Large intestine (tissue), 3 donors: Measurements from ENCODE around the gene APBB2. TPM values are rescaled to one million over a fixed set of nuclear protein-coding genes. Genes with fewer than 3 reads are reported as not detected.

ENCODE experiments used
- DNase-seq, 2 donors: peaks; one replicate each; pipeline versions ENCODE4 v3.0.0 to v3.0.0-alpha.2; 2013
- H3K27ac ChIP-seq: one replicate; pipeline ENCODE4 v1.5.1; 2013; ENCODE audit warnings: low read length
- H3K27me3 ChIP-seq: 2 replicates; pipeline ENCODE4 v1.6.1; 2013; ENCODE audit warnings: low read length; ENCODE audit not compliant: control insufficient read depth, insufficient read depth
- H3K36me3 ChIP-seq: 2 replicates; pipeline ENCODE4 v1.6.1; 2013; ENCODE audit warnings: low read length; ENCODE audit not compliant: control insufficient read depth, insufficient read depth
- H3K4me1 ChIP-seq: one replicate; pipeline ENCODE4 v1.6.1; 2013; ENCODE audit warnings: low read length; ENCODE audit not compliant: control insufficient read depth, insufficient read depth
- H3K4me3 ChIP-seq: one replicate; pipeline ENCODE4 v1.5.1; 2013; ENCODE audit warnings: low read length
- H3K9me3 ChIP-seq: one replicate; pipeline ENCODE4 v1.6.1; 2013; ENCODE audit warnings: mild to moderate bottlenecking, low read depth, low read length, moderate library complexity; ENCODE audit not compliant: control insufficient read depth
- WGBS: methylation state at CpG from one replicate; pipeline ENCODE4 v1.1.5; 2013; ENCODE audit warnings: low lambda C conversion rate; ENCODE audit not compliant: insufficient coverage; 5-methylcytosine and 5-hydroxymethylcytosine counted together
- polyA plus RNA-seq: library from polyadenylated mRNA; unstranded; fragments of 120-200 nt; gene quantifications from one replicate; pipeline ENCODE4 v1.2.1, GENCODE V29; 2013

APBB2 gene
- polyA plus RNA-seq, 1 donor = 26.6 TPM

DNA sequence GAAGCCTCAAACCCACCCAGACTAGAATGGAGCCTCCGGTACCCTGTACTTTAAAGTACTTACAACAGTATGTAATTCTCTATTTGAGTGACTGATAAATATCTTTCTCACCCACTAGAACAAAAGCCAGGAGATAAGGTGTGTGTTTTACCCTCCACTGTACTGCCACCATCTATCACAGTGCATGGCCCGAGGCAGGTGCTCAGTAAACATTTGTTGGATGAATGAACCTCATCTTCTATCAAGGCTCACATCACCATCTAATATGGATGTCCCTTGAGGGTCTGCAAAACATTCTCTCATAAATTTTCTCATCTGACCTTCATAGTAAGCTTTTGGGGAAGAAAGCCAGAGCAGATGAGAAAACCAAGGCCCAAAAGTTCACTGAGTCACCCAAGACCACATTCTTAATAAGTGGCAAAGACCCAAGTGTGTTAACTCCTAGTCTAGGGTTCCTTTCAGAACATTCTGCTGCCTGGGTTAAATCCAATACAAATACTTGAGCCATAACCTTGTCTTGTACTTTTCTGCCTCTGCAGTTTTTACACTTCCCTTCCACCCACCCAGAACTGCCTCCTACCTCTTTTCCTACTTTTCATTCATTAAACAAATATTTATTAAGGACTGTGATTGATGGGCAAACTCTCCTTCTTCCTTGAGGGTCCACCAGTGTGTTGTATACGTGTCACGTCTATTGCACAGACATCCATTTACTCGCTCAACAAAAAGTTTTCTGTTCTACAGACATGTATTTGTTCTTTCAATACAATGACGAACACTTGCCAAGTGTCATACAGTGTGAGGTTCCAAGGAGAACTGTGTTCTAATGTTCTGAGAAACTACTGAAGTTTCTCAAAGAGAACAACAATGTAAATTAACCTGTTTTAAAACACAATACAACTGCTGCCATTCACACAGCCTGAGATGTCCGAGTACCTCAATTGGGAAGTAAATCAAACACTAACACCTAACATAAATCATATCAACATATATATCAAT, 35.7 kb downstream of the APBB2 start:
- no peak for DNase-seq
- WGBS = no CpG with 5 or more reads among the region's 7 CpGs
- peaks cover 8% of the 10 kb centered on the region for H3K4me1 ChIP-seq
- H3K36me3 ChIP-seq = no peaks in the 10 kb centered on the region
- no peaks in the 10 kb centered on the region for H3K9me3 ChIP-seq
- no peak overlapping the region for H3K4me3 ChIP-seq
- H3K27me3 ChIP-seq = no peaks in the 10 kb centered on the region
- H3K27ac ChIP-seq = no peak overlapping the region

DNA sequence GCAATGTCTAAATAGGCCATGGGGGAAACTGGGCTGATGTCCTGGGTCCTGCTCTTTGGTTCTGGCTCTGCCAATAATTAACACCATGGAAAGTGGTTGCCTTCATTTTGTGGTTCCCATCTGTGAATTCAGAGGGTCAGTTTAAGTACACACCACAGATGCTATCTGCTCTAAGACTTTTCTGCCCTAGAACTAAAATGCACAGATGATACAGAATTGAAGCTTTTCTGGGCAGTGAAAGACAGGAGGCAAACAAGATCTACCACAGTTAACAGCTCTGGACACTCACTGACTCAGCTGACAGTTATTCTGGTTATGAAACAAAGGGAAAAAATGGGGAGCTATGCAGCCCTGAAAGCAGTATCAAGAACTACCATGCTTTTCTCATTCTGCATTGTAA, 37.3 kb downstream of the APBB2 start:
- H3K27ac ChIP-seq = no peak overlapping the region
- no peak for DNase-seq
- H3K27me3 ChIP-seq = no peaks in the 10 kb centered on the region
- H3K4me1 ChIP-seq = peaks cover 16% of the 10 kb centered on the region
- H3K9me3 ChIP-seq = no peaks in the 10 kb centered on the region
- H3K4me3 ChIP-seq = no peak overlapping the region
- no peaks in the 10 kb centered on the region for H3K36me3 ChIP-seq

DNA sequence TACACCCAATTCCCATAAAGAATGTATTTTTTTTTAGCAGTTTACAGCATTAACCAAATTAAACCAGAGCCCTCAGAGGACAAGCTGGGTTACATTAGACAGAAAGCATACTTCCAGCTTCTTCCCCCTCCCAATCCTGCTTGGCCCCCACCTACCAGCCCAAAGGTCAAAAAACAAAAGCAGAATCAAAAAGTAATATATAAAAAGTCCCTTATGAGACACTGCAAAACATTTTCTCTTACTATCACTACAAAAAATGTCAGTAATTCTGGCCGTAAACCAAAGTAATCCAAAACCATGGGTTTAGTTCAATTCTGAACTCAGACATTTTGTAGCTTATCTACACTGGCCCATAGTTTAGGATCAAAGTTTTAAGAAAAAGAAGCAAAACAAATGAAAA, 38.0 kb downstream of the APBB2 start:
- no peak overlapping the region for H3K4me3 ChIP-seq
- no peaks in the 10 kb centered on the region for H3K9me3 ChIP-seq
- DNase-seq = no peak
- WGBS = 100% methylated on average over 1 of the region's 1 CpG
- H3K27me3 ChIP-seq = no peaks in the 10 kb centered on the region
- no peaks in the 10 kb centered on the region for H3K36me3 ChIP-seq
- H3K27ac ChIP-seq = no peak overlapping the region
- H3K4me1 ChIP-seq = peaks cover 17% of the 10 kb centered on the region

DNA sequence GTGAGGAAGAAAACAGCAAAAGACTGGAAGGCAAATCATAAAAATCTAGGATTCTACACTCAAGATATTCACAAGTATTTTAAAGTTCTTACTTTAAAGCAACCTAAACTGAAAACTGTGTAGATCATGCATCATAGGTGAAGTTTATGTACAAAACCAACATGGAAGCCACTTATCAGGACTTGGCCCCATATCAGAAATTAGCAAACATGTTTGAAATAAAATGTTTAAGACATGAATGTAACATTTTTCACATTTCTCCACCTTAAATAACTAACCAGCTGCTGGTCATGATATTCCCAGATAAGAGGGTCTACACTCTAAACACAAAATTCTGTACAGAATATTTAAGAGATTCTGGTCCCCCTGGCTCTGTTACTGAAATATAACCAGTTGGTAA, 38.5 kb downstream of the APBB2 start:
- no peak overlapping the region for H3K27ac ChIP-seq
- H3K27me3 ChIP-seq = no peaks in the 10 kb centered on the region
- no peaks in the 10 kb centered on the region for H3K36me3 ChIP-seq
- peaks cover 17% of the 10 kb centered on the region for H3K4me1 ChIP-seq
- no peak overlapping the region for H3K4me3 ChIP-seq
- no peak for DNase-seq
- no peaks in the 10 kb centered on the region for H3K9me3 ChIP-seq

DNA sequence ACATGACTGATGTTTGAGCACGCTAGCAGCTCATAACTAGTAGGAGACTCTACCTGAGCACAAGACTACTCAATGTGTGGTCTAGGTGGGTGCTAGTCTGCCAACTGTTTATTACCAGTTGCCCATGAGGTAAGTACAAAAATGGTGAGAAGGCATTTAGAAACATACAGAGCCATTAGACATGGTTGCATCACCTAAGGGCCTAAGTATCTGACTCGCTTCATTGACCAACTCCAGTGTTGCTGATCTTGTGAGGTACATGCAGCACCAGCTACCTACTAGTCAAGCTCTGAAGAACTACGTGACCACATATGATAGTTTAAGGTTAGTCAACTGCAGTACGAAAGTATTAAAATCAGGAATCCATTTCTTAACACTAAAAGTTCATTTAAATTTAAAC, 39.9 kb downstream of the APBB2 start:
- Histone ChIP-seq H3K4me3 (no peak overlapping the region), H3K27ac (no peak overlapping the region), H3K27me3 (no peaks in the 10 kb centered on the region), H3K36me3 (no peaks in the 10 kb centered on the region), H3K4me1 (peaks cover 17% of the 10 kb centered on the region), H3K9me3 (no peaks in the 10 kb centered on the region)
- WGBS = no CpG with 5 or more reads among the region's 4 CpGs
- DNase-seq = no peak

DNA sequence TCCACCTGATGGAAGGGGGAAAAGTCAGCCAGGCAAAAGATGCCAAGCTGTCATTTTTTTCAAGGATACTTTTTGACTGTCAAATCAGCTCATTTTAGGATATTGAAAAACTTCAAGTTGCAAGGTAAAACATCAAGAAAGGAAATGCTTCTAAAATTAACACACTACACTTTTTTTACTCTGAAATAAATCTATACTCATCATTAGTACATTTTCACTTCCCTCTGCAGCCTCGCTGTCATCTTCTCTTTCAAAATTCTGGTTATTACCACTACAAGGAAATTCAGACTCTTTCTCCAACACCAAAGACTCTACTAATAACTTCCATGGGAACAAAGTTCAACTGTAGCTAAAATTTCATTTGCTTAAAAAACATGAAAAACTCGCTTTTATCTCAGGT, 41.6 kb downstream of the APBB2 start:
- 20% methylated on average over 2 of the region's 2 CpGs for WGBS
- Histone ChIP-seq H3K36me3 (no peaks in the 10 kb centered on the region), H3K4me3 (no peak overlapping the region), H3K9me3 (no peaks in the 10 kb centered on the region), H3K4me1 (peaks cover 17% of the 10 kb centered on the region), H3K27ac (no peak overlapping the region), H3K27me3 (no peaks in the 10 kb centered on the region)
- no peak for DNase-seq

- Histone ChIP-seq H3K36me3 (no peaks in the 10 kb centered on the region), H3K27me3 (no peaks in the 10 kb centered on the region), H3K27ac (no peak overlapping the region), H3K4me3 (no peak overlapping the region), H3K4me1 (peaks cover 19% of the 10 kb centered on the region), H3K9me3 (no peaks in the 10 kb centered on the region)
- DNase-seq = no peak
- WGBS = 78% methylated on average over 3 of the region's 4 CpGs
Measured at GRCh38 chr4:41169256-41169800, 45.0 kb downstream of the APBB2 start.

DNA sequence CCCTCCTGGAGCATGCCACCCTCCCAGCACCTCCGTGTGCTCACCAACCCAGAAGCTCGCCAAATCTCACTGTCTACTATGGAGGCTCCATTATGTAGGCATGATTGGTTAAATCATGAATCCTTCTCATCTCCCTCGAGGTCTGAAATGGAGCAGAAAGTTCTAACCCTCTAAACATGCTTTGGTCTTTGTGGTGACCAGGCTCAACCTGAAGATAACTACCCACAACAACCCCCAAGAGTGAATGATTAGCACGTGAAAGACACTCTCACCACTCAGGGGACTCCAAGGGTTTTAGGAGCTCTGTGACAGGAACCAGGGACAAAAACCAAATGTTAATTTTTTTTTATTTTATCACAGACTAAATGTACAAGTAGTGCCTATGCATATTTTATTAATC, 47.2 kb downstream of the APBB2 start:
- Histone ChIP-seq H3K9me3 (no peaks in the 10 kb centered on the region), H3K4me1 (peaks cover 26% of the 10 kb centered on the region), H3K4me3 (no peak overlapping the region), H3K27ac (no peak overlapping the region), H3K36me3 (no peaks in the 10 kb centered on the region), H3K27me3 (no peaks in the 10 kb centered on the region)
- DNase-seq = no peak
- WGBS = no CpG with 5 or more reads among the region's 4 CpGs

DNA sequence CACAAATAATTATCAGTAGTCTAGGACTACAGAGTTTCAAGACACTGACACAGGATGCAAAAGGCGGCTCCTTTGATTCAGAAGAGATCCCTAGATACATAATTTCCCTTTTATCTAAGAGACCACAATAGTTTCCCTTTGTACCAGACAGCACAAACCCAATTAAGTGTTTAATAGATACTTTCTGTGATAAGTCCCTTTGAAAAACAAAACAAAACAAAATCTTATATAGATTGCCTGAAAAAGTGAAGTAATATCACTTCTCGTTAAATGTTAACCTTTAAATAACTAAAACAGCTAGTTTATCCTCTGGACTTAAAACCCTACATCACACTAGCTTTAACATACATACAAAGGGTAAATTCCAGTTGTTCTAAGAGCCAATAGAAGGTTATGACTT, 49.9 kb downstream of the APBB2 start:
- peak in 1 of 2 donors; percentile 65 for DNase-seq
- WGBS = 33% methylated on average over 1 of the region's 2 CpGs
- H3K27ac ChIP-seq = peak overlapping the region; percentile 46

GRCh38 chr4:41161355-41161754, 53.0 kb downstream of the APBB2 start:
- Histone ChIP-seq H3K4me1 (peaks cover 24% of the 10 kb centered on the region), H3K36me3 (no peaks in the 10 kb centered on the region), H3K9me3 (no peaks in the 10 kb centered on the region), H3K4me3 (no peak overlapping the region), H3K27ac (no peak overlapping the region), H3K27me3 (no peaks in the 10 kb centered on the region)
- no peak for DNase-seq
- no CpG with 5 or more reads among the region's 3 CpGs for WGBS

More for the DNA sequence above, 49.9 kb downstream of the APBB2 start:
- Histone ChIP-seq H3K9me3 (no peaks in the 10 kb centered on the region), H3K27me3 (no peaks in the 10 kb centered on the region), H3K36me3 (no peaks in the 10 kb centered on the region), H3K4me3 (no peak overlapping the region), H3K4me1 (peaks cover 24% of the 10 kb centered on the region)

DNA sequence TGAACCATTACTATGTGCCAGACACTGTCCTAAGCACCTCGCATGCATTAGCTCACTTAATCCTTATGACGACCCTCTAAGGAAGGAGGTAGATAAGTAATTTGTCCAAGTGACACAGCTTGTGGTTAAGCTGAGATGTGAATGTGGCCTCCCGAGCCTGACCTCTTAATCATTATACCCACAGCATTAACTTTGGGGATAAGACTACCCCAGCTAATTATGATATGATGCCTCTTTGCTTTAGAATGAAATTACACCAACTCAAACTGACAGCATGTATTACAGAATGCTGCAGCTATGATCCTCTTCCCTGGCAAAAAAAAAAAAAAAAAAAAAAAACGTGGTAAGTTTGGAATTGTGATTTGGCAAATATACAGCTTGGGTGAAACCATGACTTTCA, 53.5 kb downstream of the APBB2 start:
- DNase-seq = no peak
- Histone ChIP-seq H3K4me3 (no peak overlapping the region), H3K4me1 (peaks cover 24% of the 10 kb centered on the region), H3K9me3 (no peaks in the 10 kb centered on the region), H3K27me3 (no peaks in the 10 kb centered on the region), H3K36me3 (no peaks in the 10 kb centered on the region), H3K27ac (no peak overlapping the region)
- 80% methylated on average over 1 of the region's 4 CpGs for WGBS
